Fibroblast of the conjunctiva (primary cell): Measurements from ENCODE around the gene GAN.
A peak's percentile ranks its signal among the peaks of the same experiment; 100 is the strongest.
"Not testable (repeated sequence)": the region's sequence is repeated elsewhere in the genome, so short reads cannot be mapped to it uniquely, and the experiment has no call there.

Experiments used
- DNase-seq: peaks from one replicate; pipeline ENCODE4 v3.0.0-alpha.2; 2010; ENCODE audit warnings: low read depth

The GAN gene

DNA sequence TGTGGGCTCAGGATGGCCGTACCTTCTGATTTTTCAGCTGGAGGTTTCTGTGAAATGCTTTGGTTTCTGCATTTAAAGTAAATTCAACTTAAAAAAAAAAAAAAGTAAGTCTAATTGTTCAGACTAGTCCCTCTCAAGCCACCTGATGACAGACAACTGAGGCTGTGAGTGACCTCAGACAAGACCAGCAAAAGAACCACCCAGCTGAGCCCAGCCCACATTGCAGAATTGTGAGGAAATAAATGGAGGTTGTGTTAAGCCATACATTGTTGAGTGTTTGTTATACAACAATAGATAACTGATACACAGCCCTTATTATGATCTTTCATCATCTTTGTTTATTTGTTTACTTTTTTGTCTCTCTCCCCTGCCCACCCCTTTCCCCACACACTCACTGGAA lies 85.1 kb downstream of the GAN start:
- DNase-seq: no peak

DNA sequence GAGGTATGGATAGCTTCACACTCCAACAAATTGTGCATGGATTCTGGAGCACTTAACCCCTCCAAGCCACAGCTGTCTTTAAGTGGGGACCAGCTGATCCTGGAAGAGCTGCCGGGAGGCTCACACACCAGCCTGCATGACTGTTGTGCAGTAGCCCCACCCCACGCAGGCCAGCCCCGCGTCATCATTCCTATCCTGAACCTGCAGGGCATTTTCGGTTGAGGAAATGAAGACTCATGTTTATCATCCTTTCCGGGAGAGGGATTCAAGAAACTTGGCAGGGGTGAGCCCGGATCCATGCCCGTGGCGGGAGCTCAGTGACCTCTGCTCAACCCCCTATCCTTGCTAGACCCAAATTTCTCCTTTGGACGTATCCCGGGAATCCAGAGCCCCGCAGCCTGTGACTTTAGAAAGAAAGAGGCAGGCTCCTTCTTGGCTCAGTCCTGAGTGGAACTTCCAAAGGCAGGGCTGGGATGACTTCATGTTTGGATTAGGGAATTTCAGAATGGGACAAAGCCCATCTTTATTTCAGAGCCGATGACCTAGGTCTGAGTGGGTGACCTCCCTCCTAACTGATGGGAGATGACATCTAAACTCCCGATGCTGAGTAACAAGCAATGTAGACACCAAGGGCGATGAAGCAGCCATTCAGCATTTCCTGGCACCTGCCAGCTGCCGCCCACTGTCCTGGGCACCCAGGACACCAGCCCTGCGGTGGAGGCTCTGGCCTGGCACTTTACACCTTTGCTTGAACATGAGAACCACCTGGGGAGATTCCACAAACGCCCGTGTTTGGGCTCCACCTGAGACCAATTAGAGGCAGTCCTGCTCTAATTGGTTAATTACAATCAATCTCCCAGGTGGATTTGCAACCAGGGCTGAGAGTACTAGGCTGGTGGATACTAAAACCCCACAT lies 86.5 kb downstream of the GAN start:
- DNase-seq: peak; percentile 10

- DNase-seq: no peak
These were observed 88.4 kb downstream of the GAN start for GRCh38 chr16:81403208-81403600.

DNA sequence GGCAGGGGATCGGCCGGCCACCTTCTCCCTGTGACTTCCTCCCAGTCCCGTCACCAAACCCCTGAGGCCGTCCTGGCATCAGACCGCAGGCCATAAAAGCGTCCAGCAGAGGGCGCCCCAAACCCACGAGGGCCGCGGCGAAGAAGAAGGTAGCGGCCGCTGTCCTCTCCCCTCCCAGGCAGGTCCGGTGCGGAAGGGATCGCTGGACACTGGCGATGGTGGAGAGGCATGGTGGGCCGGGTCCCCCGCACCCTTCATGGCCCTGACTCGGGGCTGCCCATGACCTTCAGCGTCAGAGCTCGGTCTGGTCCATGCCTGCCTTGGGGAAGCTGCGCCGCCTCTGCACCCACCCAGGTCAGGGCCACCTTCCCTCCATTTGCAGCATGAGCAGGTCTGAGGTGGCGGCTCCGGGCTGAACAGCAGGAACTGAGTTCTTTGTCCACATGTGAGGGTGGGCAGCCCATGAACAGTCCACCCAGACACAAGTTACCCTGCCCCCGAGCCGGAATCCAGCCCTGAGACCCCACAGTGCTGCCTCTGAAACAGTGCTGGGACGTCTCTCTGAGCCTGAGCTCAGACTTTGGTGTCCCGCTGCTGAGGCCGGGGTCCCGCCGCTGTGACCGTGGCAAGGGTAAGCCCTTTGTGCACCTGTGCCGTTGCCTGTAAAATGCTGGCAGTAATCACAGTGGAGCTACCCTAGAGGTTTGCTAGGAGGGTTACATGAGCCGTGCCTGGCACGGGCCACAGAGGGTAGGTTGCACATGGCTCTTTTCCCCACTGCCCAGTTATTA lies 89.0 kb downstream of the GAN start:
- DNase-seq: peak; percentile 24

GRCh38 chr16:81405002-81405401 lies 90.2 kb downstream of the GAN start:
- not testable (repeated sequence) for DNase-seq

DNA sequence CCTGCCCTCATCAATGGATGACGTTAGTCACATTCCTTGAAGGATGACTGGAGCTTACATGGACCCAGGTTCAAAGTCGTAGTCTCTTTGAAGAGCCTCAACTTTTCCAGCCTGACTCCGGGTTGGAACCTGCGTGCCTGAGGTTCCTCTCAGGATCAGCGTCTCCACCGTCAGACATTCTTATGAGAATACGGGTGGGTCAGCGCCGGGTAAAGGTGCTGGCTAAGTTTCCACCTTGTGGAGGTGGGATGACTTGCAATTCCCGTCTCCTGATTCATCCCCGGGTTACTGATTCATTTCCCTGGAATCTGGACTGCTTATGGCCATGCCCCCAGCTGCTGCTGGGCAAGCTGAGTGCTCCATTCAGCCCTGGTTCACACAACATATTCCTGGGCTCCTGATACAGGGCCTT lies 90.9 kb downstream of the GAN start:
- DNase-seq: peak; percentile 27

DNA sequence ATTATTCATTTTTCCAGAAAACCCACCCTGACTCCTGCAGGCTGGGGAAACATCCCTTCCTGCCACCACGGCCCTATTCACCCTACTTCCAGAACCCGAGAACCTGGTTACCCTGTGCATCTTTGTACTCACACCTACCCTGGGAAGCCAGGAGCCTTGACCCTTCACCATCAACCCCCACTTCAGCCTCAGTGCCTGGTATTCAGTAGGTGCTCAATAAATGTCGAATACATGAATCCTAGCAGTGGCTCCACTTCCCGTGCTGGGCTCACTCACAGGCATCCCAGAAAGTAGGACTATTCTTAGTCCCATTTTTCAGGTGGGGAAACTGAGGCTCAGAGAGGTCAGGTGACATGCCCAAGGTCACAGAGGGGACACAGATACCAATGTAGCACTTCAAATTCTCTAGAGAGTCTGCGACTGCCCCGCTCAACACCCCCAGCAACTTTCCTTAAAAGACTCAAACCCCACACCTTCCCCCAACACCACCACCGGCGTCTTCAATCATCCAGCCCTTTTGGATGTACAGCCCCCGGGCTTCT lies 93.7 kb downstream of the GAN start:
- DNase-seq: no peak

DNA sequence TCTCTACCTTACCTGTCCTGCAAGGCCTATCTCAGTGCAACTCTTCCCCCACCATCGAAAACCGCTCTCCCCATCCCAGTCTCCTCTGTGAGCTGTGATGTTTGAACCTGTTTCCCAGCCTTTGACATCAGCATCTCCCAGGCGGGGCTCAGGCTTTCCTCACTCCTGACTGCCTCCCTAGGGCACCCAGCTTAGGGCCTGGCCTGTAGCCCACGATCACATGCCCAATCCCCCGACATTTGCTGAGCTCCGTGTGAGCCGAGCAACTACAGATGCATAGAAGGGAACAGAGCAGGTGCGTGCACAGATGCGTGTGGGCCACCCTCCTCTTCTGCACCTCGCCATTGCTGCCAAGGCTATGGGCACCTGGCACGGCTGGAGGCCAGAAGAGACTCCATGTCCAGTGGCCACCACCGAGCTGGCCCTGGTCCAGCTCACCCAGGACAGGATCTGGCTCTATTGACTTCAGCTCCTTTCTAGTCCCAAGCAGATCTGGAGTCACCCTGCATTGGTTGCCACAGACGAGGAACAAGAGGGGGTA lies 94.3 kb downstream of the GAN start:
- no peak for DNase-seq

DNA sequence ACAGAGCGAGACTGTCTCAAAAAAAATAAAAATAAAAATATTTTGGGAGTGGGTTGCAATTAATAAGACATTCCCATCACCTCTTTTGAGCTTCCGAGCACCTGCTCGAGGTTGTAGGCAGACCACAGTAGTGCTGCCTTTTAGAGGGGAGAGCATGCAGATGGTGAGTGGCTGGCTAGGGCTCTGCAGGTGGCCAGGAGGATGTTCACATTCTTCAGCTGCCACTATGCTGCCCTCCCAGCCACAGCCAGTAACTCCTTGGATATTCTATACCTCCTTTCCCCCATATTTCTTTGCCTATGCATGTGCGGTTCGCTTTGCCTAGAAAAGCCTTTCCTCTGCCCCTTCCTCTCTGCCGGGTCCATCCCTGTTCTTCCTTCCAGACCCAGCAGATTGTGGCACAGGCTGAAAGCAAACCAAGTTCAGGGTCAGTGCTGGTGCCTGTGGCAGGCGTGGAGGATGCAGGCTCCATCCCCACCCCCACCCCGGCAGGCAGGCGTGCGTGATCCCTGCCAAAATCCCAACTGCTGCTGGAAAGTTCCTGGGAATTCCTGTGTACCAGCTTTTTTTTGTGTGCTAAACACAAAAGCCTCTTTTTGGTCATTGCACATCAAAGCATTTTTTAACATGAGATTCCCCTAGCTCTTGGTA lies 96.0 kb downstream of the GAN start:
- no peak for DNase-seq

GRCh38 chr16:81413245-81413990 lies 98.7 kb downstream of the GAN start:
- DNase-seq: no peak

DNA sequence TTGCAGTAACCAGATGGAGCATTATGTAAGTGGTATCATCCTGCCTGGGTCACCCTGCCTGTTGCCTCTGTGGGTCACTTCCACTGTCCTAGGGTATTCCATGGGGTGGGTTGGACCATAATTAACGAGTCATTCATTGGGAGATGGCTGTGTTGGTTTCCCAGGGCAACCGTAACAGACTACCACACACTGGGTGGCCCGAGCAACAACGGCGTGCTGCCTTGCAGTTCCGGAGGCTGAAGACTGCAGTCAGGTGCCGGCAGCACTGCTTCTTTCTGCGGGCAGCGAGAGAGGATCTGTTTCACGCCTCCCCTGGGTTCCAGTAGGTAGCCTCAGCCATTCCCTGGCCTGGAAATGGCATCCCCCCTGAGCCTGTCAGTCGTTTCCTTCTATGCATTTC lies 101.0 kb downstream of the GAN start:
- no peak for DNase-seq

- no peak for DNase-seq
These were observed 102.0 kb downstream of the GAN start for GRCh38 chr16:81416749-81417148.

GRCh38 chr16:81417210-81417609 lies 102.4 kb downstream of the GAN start:
- DNase-seq: no peak

DNA sequence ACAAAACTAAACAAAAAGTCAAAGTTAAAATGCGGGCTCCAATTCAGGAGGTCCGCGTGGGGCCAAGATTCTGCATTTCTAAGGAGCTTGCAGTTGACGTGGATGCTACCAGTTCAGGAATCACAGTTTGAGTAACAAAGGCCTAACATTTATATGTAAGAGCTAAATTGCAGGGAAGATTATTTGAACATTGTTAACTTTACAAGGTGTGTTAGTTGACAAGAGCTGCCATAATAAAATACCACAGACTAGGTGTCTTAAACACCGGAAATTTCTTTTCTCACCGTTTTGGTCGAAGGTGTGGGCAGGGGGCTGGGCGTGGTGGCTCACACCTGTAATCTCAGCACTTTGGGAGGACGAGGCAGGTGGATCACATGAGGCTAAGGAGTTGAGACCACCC lies 105.0 kb downstream of the GAN start:
- no peak for DNase-seq

DNA sequence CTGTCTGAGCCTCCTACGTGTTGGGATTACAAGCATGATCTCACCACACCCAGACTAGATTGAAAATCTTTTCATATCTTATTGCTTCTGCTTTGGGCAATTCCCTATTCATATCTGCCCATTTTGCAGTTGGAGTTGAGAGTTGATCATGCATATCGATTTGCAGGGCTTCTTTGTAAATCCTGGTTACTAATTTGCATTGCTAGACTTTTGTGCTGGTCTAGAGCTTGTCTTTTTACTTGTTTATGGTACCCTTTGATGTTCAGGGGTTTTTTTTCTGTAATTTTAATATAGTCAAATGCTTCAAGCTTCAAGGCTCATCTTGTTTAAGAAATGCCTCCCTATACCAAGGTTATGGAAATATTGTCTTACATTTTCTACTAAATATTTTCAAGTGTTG lies 106.4 kb downstream of the GAN start:
- DNase-seq: no peak

- no peak for DNase-seq
These were observed 106.8 kb downstream of the GAN start for GRCh38 chr16:81421536-81421935.

DNA sequence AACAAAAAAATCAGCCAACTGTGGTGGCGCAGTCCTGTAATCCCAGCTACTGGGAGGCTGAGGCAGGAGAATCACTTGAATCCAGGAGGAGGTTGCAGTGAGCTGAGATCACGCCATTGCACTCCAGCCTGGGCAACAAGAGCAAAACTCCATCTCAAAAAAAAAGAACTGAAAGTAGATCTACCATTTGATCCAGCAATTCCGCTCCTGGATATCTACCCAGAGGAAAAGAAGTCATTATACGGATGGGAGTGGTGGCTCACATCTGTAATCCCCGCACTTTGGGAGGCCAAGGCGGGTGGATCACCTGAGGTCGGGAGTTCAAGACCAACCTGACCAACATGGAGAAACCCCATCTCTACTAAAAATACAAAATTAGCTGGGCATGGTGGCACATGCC lies 107.4 kb downstream of the GAN start:
- DNase-seq: not testable (repeated sequence)

- DNase-seq: no peak
These were observed 110.0 kb downstream of the GAN start for GRCh38 chr16:81424771-81425170.

- no peak for DNase-seq
These were observed 112.5 kb downstream of the GAN start for GRCh38 chr16:81427219-81427618.

DNA sequence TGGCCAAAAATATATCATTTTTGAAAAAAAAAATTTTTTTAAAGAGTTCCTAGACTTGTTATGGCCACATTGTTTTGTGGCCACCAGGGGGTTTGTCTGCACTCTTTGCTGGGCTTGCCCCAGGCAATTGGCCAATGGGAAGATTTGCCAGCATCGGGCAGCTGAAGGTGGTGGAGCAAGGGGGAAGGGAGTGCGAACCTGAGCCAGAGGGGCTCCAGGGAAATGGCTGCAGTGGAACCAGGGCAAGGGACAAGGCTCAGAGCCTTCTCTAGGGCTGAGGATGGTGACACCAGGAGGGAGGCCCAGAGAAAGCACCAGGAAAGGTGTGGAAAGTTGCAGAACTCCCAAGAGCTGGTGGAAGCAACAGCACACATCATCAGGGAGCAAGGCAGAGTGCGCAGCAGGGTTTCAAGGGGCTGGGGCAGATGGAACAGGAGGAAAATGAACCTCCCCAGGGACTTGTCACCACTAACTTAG lies 114.3 kb downstream of the GAN start:
- DNase-seq: peak; percentile 22
